ENCODE data around the gene EPYC.
"Not testable (repeated sequence)": the region's sequence is repeated elsewhere in the genome, so short reads cannot be mapped to it uniquely, and the experiment has no call there.

The EPYC gene

DNA sequence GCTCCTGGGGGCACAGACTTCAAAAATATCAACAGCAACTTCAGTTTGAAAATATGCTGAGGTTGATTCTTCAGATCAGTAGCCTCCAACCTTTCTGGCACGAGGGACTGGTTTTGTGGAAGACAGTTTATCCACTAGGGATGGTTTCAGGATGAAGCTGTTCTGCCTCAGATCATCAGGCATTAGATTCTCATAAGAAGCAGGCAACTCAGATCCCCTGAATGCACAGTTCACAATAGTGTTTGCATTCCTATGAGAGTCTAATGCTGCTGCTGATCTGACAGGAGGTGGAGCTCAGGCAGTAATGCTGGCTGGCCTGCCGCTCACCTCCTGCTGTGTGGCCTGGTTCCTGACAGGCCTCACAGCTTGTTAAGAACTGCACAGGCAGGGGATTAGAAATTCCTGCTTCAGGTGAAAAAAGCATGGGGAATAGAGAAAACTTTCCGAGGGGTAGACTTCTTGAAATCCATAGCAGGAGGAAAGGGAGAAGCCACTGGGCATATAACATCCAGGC, 12.8 kb downstream of the EPYC start:
- no peak for DNase-seq (ENCODE audit: low read depth)

DNA sequence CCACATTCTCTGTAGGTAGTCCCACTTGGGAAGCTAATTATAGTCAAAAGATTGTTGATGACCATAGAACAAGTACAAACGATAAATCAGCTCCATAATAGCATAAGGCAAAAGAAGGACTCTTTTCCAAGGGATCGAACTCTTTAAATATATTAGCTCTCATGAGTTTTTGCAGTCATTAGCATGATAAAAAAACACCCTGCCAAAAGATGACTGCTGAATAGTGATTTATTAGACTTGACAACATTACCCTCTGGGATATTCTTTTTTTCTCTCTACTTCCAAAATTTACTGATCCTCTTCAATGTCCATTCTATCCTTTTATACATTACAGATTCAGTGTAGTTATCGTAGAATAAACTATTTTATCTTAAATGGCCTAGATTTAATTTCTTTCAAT, 14.2 kb downstream of the EPYC start:
- DNase-seq (ENCODE audit: low read depth): no peak

DNA sequence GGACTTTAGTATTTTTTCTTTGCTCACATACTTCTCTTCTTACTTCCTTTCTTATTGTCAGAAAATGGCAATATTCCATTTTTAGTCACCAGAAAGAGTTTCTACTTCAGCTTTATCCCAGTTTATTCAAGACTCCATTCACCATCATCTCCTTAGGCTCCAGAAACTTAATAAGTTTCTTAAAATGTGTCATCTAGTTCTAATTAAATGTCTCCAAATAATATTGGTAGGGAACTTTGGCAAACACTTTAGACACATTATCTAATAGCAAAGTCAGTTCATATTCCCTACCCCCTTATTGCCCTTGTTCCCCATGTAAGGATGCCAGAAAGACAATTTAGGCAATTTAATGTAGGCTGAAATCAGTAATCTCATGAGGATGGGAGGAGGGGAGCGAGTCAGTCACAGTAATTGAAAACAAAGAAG, 15.1 kb downstream of the EPYC start:
- DNase-seq (ENCODE audit: low read depth): no peak

GRCh38 chr12:90987520-90987919, 17.3 kb downstream of the EPYC start:
- no peak for DNase-seq (ENCODE audit: low read depth)

DNA sequence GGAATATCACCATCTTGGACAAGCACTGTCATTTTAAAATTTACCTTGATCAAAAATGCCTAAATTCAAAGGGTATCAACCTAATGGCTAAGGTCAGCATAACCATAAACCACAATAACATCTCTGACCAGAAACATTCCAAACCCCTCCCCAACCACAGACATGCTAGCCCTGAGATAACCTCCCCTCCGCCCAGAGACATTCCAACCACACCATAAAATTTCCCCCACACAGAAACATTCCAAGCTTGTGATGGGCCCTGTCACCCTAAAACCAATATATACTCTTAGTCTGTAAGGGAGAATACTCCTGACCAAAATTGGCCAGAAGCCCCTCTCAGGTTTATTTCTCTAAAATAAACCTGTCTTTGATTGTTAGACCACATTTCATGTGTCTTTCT, 17.7 kb downstream of the EPYC start:
- DNase-seq (ENCODE audit: low read depth): no peak

DNA sequence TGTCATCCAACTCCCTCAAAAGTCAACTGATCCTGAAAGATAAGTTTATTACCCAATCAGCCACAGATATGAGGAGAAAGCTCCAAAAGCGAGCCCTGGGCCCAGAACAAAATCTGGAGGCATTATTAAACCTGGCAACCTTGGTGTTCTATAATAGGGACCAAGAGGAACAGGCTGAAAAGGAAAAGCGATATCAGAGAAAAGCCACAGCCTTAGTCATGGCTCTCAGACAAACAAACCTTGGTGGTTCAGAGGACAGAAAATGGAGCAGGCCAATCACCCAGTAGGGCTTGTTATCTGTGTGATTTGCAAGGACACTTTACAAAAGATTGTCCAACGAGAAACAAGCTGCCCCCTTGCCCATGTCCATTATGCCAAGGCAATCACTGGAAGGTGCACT, 19.4 kb downstream of the EPYC start:
- not testable (repeated sequence) for DNase-seq (ENCODE audit: low read depth)

DNA sequence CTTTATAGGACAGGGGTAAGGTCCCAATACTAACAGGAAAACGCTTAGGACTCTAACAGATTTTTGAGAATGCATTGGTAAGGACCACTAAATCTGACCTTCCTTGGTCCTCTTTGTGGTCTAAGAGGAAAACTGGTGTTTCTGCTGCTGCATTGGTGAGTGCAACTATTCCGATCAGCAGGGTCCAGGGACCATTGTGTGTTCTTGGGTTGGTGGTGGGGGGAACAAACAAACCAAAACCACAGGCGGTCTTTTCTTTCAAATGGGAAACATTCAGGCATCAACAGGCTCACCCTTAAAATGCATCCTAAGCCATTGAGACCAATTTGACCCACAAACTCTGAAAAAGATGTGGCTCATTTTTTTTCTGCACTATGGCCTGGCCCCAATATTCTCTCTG, 20.7 kb downstream of the EPYC start:
- no peak for DNase-seq (ENCODE audit: low read depth)

GRCh38 chr12:90982170-90982569, 22.6 kb downstream of the EPYC start:
- no peak for DNase-seq (ENCODE audit: low read depth)

DNA sequence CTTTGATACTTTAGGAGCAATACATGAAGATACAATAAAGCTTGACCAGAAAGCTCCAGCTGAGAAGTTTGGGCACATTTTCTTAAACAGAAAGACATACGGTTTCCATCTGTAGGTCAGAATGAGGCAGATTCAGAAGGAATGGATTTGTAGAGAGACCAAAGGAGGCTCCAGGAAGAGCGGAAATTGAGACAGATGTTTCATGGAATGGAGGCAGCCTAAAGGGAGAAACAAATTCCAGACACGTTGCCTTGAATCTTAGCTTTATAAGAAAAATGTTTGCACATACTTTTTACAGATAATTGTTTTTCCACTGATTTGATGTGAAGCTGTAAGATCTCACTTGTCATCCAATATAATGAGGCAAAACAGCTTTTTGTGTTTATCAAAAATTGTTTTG, 24.8 kb downstream of the EPYC start:
- DNase-seq (ENCODE audit: low read depth): peak; percentile 58

GRCh38 chr12:90979019-90979418, 25.8 kb downstream of the EPYC start:
- DNase-seq (ENCODE audit: low read depth): no peak

GRCh38 chr12:90978117-90978770, 26.5 kb downstream of the EPYC start:
- peak; percentile 67 for DNase-seq (ENCODE audit: low read depth)

- no peak for DNase-seq (ENCODE audit: low read depth)
Observed at GRCh38 chr12:90977224-90977623, 27.5 kb downstream of the EPYC start.

- no peak for DNase-seq (ENCODE audit: low read depth)
Observed at GRCh38 chr12:90974286-90974685, 30.5 kb downstream of the EPYC start.

- no peak for DNase-seq (ENCODE audit: low read depth)
Observed at GRCh38 chr12:90972226-90972625, 32.5 kb downstream of the EPYC start.

- no peak for DNase-seq (ENCODE audit: low read depth)
Observed at GRCh38 chr12:90970911-90971310, 33.9 kb downstream of the EPYC start.

GRCh38 chr12:90970471-90970870, 34.3 kb downstream of the EPYC start:
- DNase-seq (ENCODE audit: low read depth): no peak

- no peak for DNase-seq (ENCODE audit: low read depth)
Observed at GRCh38 chr12:90969851-90970250, 34.9 kb downstream of the EPYC start.

GRCh38 chr12:90969346-90969745, 35.4 kb downstream of the EPYC start:
- no peak for DNase-seq (ENCODE audit: low read depth)

DNA sequence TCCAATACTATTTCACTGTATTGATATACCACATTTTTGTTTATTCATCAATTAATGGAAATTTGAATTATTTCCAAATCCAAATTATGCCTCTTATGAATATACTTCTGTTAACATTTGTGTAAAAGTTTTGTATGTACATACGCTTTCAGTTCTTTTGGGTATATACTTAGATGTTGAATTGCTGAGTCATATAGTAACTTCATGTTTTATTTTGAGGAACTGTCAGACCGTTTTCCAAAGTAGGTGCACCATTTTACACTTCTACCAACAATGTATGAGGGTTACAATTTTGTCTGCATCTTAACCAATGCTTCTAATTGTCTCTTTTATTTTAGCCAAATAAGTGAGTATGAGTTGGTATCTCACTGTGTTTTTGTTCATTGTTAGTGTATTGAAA, 39.6 kb downstream of the EPYC start:
- DNase-seq (ENCODE audit: low read depth): no peak

GRCh38 chr12:90964616-90965015, 40.2 kb downstream of the EPYC start:
- DNase-seq (ENCODE audit: low read depth): no peak

DNA sequence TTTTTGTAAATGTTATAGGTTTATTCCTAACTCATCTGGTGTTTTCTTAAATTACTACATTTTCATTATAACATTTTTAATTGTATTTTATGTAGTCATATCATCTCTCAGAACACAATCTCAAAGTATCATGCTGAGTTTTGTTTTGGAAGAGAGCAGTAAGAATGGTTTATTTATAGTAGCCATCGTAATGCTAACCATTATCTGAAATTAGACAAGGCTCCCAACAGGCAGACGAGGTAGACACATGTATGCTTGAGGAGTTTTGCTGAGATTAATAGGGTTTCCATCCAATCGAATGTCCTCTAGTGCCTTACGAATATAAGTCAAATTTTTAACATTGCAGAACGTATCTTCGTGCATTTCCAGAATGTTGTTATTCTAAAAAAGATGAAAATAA, 40.8 kb downstream of the EPYC start:
- no peak for DNase-seq (ENCODE audit: low read depth)

DNA sequence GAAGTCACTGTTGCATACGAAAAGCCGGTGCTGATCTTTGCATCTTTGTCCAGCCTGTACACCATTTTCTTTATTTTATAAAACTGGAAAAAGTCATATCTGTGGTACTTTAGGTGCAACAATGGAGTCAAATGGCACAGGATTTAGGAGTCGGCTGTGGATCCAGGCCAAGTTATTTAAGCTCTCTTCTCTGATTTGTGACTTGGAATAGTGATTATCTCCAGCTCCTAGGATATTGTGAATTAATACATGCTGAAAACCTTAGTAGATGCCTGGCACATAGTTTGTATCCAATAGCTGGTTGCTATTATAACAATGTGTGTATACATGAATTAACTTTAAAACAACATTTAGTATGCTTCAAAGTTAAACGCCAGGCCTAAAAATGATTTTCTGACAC, 43.6 kb downstream of the EPYC start:
- no peak for DNase-seq (ENCODE audit: low read depth)

GRCh38 chr12:90959538-90960139, 45.1 kb downstream of the EPYC start:
- no peak for DNase-seq (ENCODE audit: low read depth)

- DNase-seq (ENCODE audit: low read depth): no peak
Observed at GRCh38 chr12:90959032-90959431, 45.7 kb downstream of the EPYC start.

Measured in GM04504 (cell line).